GM23338 (cell line): ENCODE measurements around the gene TSPEAR. TPM values are rescaled to one million over a fixed set of nuclear protein-coding genes. Genes with fewer than 3 reads are reported as not detected.

Experiments
- ATAC-seq: fragments of 200-7000 bp; cut with Tn5 transposase; 3 replicates; pipeline ENCODE4 v1.9.1; 2020
- DNase-seq: peaks from one replicate; pipeline ENCODE4 v3.0.0-alpha.2; 2015; ENCODE audit warnings: low spot score
- H2AFZ ChIP-seq: fragments of 200-600 bp; sonication (generic); 2 replicates; pipeline ENCODE4 v1.8.0; 2016; ENCODE audit warnings: antibody characterized with exemption, mild to moderate bottlenecking, moderate library complexity
- H3F3A ChIP-seq: fragments of 200-600 bp; sonication (generic); replicated peaks from 2 replicates; pipeline ENCODE4 v1.8.0; 2017; ENCODE audit warnings: antibody characterized with exemption, mixed run types, low read depth
- H3K27ac ChIP-seq: fragments of 200-600 bp; sonication (generic); 2 replicates; pipeline ENCODE4 v1.6.1; 2016; ENCODE audit warnings: low read depth
- H3K27me3 ChIP-seq: fragments of 200-600 bp; sonication (generic); 2 replicates; pipeline ENCODE4 v1.8.0; 2016; ENCODE audit warnings: mild to moderate bottlenecking, mixed run types, moderate library complexity; ENCODE audit not compliant: insufficient read depth
- H3K36me3 ChIP-seq: fragments of 200-600 bp; sonication (generic); 2 replicates; pipeline ENCODE4 v1.8.0; 2016; ENCODE audit warnings: mild to moderate bottlenecking; ENCODE audit not compliant: insufficient read depth
- H3K4me1 ChIP-seq: fragments of 200-600 bp; sonication (generic); 2 replicates; pipeline ENCODE4 v1.8.0; 2016; ENCODE audit warnings: mild to moderate bottlenecking, moderate library complexity; ENCODE audit not compliant: insufficient read depth
- H3K4me2 ChIP-seq: fragments of 200-600 bp; sonication (generic); 2 replicates; pipeline ENCODE4 v1.7.1; 2017; ENCODE audit warnings: mixed run types
- H3K4me3 ChIP-seq: fragments of 200-600 bp; sonication (generic); 2 replicates; pipeline ENCODE4 v1.6.1; 2016; ENCODE audit warnings: mixed run types
- H3K79me2 ChIP-seq: fragments of 200-600 bp; sonication (generic); replicated peaks from 2 replicates; pipeline ENCODE4 v1.8.0; 2017; ENCODE audit warnings: mild to moderate bottlenecking; ENCODE audit not compliant: insufficient read depth
- H3K9me2 ChIP-seq: fragments of 200-600 bp; sonication (generic); 2 replicates; pipeline ENCODE4 v1.8.0; 2017; ENCODE audit not compliant: insufficient read depth
- H4K20me1 ChIP-seq: fragments of 200-600 bp; sonication (generic); replicated peaks from 2 replicates; pipeline ENCODE4 v1.8.0; 2017; ENCODE audit warnings: mild to moderate bottlenecking; ENCODE audit not compliant: insufficient read depth
- H3K27ac Mint-ChIP-seq: 2 replicates; pipeline ENCODE4 v1.8.0; 2020; ENCODE audit warnings: inconsistent platforms, mild to moderate bottlenecking, moderate library complexity, mixed read lengths
- H3K27me3 Mint-ChIP-seq: 3 replicates; pipeline ENCODE4 v1.8.0; 2022; ENCODE audit warnings: low read depth, mild to moderate bottlenecking, moderate library complexity, mixed read lengths, inconsistent platforms; ENCODE audit not compliant: insufficient read depth, poor library complexity
- H3K36me3 Mint-ChIP-seq: 3 replicates; pipeline ENCODE4 v1.8.0; 2021; ENCODE audit warnings: low read depth, mild to moderate bottlenecking, inconsistent platforms, moderate library complexity, mixed read lengths
- H3K4me1 Mint-ChIP-seq: 3 replicates; pipeline ENCODE4 v1.8.0; 2020; ENCODE audit warnings: mild to moderate bottlenecking, inconsistent platforms, mixed read lengths
- H3K4me3 Mint-ChIP-seq: 3 replicates; pipeline ENCODE4 v1.8.0; 2021; ENCODE audit warnings: moderate library complexity, mild to moderate bottlenecking, inconsistent platforms, mixed read lengths
- H3K9me3 Mint-ChIP-seq: 3 replicates; pipeline ENCODE4 v1.8.0; 2020; ENCODE audit warnings: moderate library complexity, mild to moderate bottlenecking, inconsistent platforms, mixed read lengths
- CREB1 ChIP-seq: fragments of 250-450 bp; sonication (Bioruptor Pico); IDR thresholded peaks from 2 replicates; pipeline ENCODE4 v1.5.0; 2020; ENCODE audit warnings: low read depth, mild to moderate bottlenecking, moderate library complexity
- CTCF ChIP-seq, 2 experiments: fragments of 200-600 bp in 1 of 2; sonication (generic) in 1 of 2; conservative IDR thresholded peaks; 2 replicates each; pipeline versions ENCODE4 v1.5.1 to v1.6.1; 2016 to 2017; ENCODE audit warnings: antibody characterized with exemption in 2 of 2, low read depth in 2 of 2, mild to moderate bottlenecking in 2 of 2, moderate library complexity in 1 of 2
- ETS1 ChIP-seq: IDR thresholded peaks from 2 replicates; pipeline ENCODE4 v1.6.1; 2016; ENCODE audit warnings: antibody characterized with exemption
- EZH2 ChIP-seq: fragments of 200-600 bp; sonication (generic); IDR thresholded peaks from one replicate; pipeline ENCODE4 v1.8.0; 2017; ENCODE audit warnings: antibody characterized with exemption, mild to moderate bottlenecking, low read depth; ENCODE audit not compliant: unreplicated experiment
- EZH2phosphoT487 ChIP-seq: fragments of 200-600 bp; sonication (generic); IDR thresholded peaks from one replicate; pipeline ENCODE4 v1.8.1; 2018; ENCODE audit warnings: antibody characterized with exemption; ENCODE audit not compliant: unreplicated experiment
- JUNB ChIP-seq: IDR thresholded peaks from one replicate; pipeline ENCODE4 v1.6.1; 2016; ENCODE audit warnings: antibody characterized with exemption; ENCODE audit not compliant: unreplicated experiment
- NANOG ChIP-seq: IDR thresholded peaks from 2 replicates; pipeline ENCODE4 v1.6.1; 2016; ENCODE audit warnings: antibody characterized with exemption, borderline replicate concordance
- POLR2AphosphoS5 ChIP-seq: IDR thresholded peaks from 2 replicates; pipeline ENCODE4 v1.6.1; 2016; ENCODE audit warnings: antibody characterized with exemption, low read depth
- REST ChIP-seq: IDR thresholded peaks from one replicate; pipeline ENCODE4 v1.6.1; 2018; ENCODE audit warnings: antibody characterized with exemption; ENCODE audit not compliant: unreplicated experiment
- STAT1 ChIP-seq: IDR thresholded peaks from one replicate; pipeline ENCODE4 v1.6.1; 2016; ENCODE audit warnings: antibody characterized with exemption; ENCODE audit not compliant: unreplicated experiment
- ZNF114 ChIP-seq: fragments of 250-450 bp; sonication (Bioruptor Pico); IDR thresholded peaks from 2 replicates; pipeline ENCODE4 v1.5.0; 2020; ENCODE audit warnings: mild to moderate bottlenecking, moderate library complexity
- ZNF331 ChIP-seq: fragments of 250-450 bp; sonication (Bioruptor Pico); IDR thresholded peaks from 2 replicates; pipeline ENCODE4 v1.5.0; 2020; ENCODE audit warnings: low read depth, mild to moderate bottlenecking, moderate library complexity
- ZNF462 ChIP-seq: fragments of 250-450 bp; sonication (Bioruptor Pico); IDR thresholded peaks from 2 replicates; pipeline ENCODE4 v1.5.0; 2020; ENCODE audit warnings: mild to moderate bottlenecking, moderate library complexity
- polyA plus RNA-seq: library from polyadenylated mRNA; unstranded; fragments of >200 nt; fragmentation: Nextera tagmentation; extraction: Ambion mirVana; gene quantifications from 2 replicates; pipeline ENCODE4 v1.2.1, GENCODE V29; 2016
- total RNA-seq: library from RNA; depleted of rRNA; stranded (reverse); fragments of >200 nt; shearing (Covaris generic); gene quantifications from 2 replicates; pipeline ENCODE4 v1.2.3, GENCODE V29; 2014

The TSPEAR gene
- total and polyA plus RNA-seq, 2 experiments from 2014 or later, result 0.35 to 0.92 TPM

GRCh38 chr21:44539991-44540666 lies 171.2 kb downstream of the TSPEAR start, which contains the start of gene KRTAP10-1:
Gene KRTAP10-1 (minus strand): TSS chr21:44540195. CDS start chr21:44540150, 45 bp downstream.
- Histone ChIP-seq H3K27ac (no peak within 1 kb of the TSS), H4K20me1 (no peaks in the 10 kb centered on the region), H3K4me2 (no peak within 1 kb of the TSS), H3K36me3 (no peaks in the 10 kb centered on the region), H3K27me3 (no peaks in the 10 kb centered on the region), H3K4me1 (no peaks in the 10 kb centered on the region), H3F3A (no peaks in the 10 kb centered on the region), H2AFZ (peak within 1 kb of the TSS; percentile 18; the same call in 1 of the 2 replicates), H3K4me3 (no peak within 1 kb of the TSS), H3K79me2 (no peaks in the 10 kb centered on the region), H3K9me2 (no peaks in the 10 kb centered on the region)
- Mint-ChIP-seq H3K27ac (no peak within 1 kb of the TSS), H3K4me1 (no peaks in the 10 kb centered on the region; the same call in 2 of the 3 replicates), H3K9me3 (no peaks in the 10 kb centered on the region; the same call in 1 of the 3 replicates), H3K36me3 (no peaks in the 10 kb centered on the region; the same call in 2 of the 3 replicates), H3K27me3 (peaks cover 2% of the 10 kb centered on the region), H3K4me3 (no peak within 1 kb of the TSS)
- no peak for DNase-seq
- no peak for ATAC-seq
- TF ChIP-seq NANOG (no peak), STAT1 (no peak), CTCF (conservative IDR thresholded peaks at IDR 0.05; ENCODE audit: low read depth in 2 of 2) (no peak), REST (no peak), JUNB (no peak), POLR2AphosphoS5 (no peak), ZNF114 (no peak), CREB1 (CRISPR knock-in tag) (no peak), ETS1 (no peak), ZNF331 (no peak), EZH2phosphoT487 (no peak), ZNF462 (CRISPR knock-in tag) (no peak), EZH2 (no peak)
